B cell (primary cell): Measurements from ENCODE around the gene SLC25A51. TPM values are rescaled to one million over a fixed set of nuclear protein-coding genes. Genes with fewer than 3 reads are reported as not detected.

ENCODE experiments used
- ATAC-seq: fragments of 200-7000 bp; cut with Tn5 transposase; one replicate; pipeline ENCODE4 v1.10.0; 2021; ENCODE audit warnings: low read depth, mild to moderate bottlenecking, moderate number of reproducible peaks, moderate library complexity
- CTCF ChIA-PET: fragments of 350-600 bp; sonication (Branson Sonifier 250); formaldehyde crosslinking; loops from one replicate; lab custom pipeline; 2021; ENCODE audit warnings: antibody characterized with exemption, inconsistent platforms; lab: Charles Lee
- POLR2A ChIA-PET: fragments of 350-600 bp; sonication (Branson Sonifier 250); formaldehyde crosslinking; loops from one replicate; lab custom pipeline; 2021; ENCODE audit warnings: antibody characterized with exemption; lab: Charles Lee
- DNase-seq: peaks from one replicate; pipeline ENCODE4 v3.0.0; 2013
- H2AFZ ChIP-seq: 2 replicates; pipeline ENCODE4 v1.6.1; 2012; ENCODE audit warnings: mild to moderate bottlenecking, low read depth, low read length; ENCODE audit not compliant: insufficient read depth, poor library complexity, severe bottlenecking
- H3K27ac ChIP-seq, 2 donors: 1 replicate in 1 of 2; 2 replicates in 1 of 2; pipeline ENCODE4 v1.5.1; 2012 to 2013; ENCODE audit warnings: low read length in 2 of 2, mild to moderate bottlenecking in 2 of 2, moderate library complexity in 1 of 2
- H3K27me3 ChIP-seq, 4 experiments: fragments of 200-600 bp in 1 of 4; sonication (generic) in 1 of 4; replicated peaks in 1 of 4; 1 replicate in 2 of 4; 2 replicates in 2 of 4; pipeline versions ENCODE4 v1.6.1 to v1.7.0; 2013 to 2016; ENCODE audit warnings: low read length in 3 of 4, mild to moderate bottlenecking in 2 of 4, mixed read lengths in 1 of 4, moderate library complexity in 1 of 4; ENCODE audit not compliant: insufficient read depth in 4 of 4, control insufficient read depth in 3 of 4; ENCODE audit errors: control extremely low read depth in 1 of 4
- H3K36me3 ChIP-seq, 2 experiments: replicated peaks in 1 of 2; 1 replicate in 1 of 2; 2 replicates in 1 of 2; pipeline versions ENCODE4 v1.6.1 to v1.7.1; 2013; ENCODE audit warnings: low read length in 1 of 2; ENCODE audit not compliant: insufficient read depth in 2 of 2, control insufficient read depth in 1 of 2; ENCODE audit errors: control extremely low read depth in 1 of 2, extremely low read depth in 1 of 2
- H3K4me1 ChIP-seq, 2 donors: fragments of 200-600 bp in 1 of 2; sonication (generic) in 1 of 2; 1 replicate in 1 of 2; 2 replicates in 1 of 2; pipeline versions ENCODE4 v1.5.1 to v1.6.1; 2013 to 2017; ENCODE audit warnings: low read length in 2 of 2; ENCODE audit not compliant: control insufficient read depth in 2 of 2, insufficient read depth in 2 of 2
- H3K4me2 ChIP-seq: replicated peaks from 2 replicates; pipeline ENCODE3; 2012; ENCODE audit warnings: mild to moderate bottlenecking, low read depth, low read length; ENCODE audit not compliant: poor library complexity, severe bottlenecking
- H3K4me3 ChIP-seq, 5 experiments: fragments of 200-600 bp in 1 of 5; sonication (generic) in 1 of 5; 1 replicate in 3 of 5; 2 replicates in 2 of 5; pipeline versions ENCODE4 v1.5.1 to v1.7.0; 2011 to 2016; ENCODE audit warnings: low read length in 4 of 5, mild to moderate bottlenecking in 4 of 5, low read depth in 2 of 5, control low read depth in 1 of 5, moderate library complexity in 1 of 5; ENCODE audit not compliant: insufficient read depth in 1 of 5; ENCODE audit errors: control extremely low read depth in 1 of 5, extremely low read depth in 1 of 5
- H3K79me2 ChIP-seq: fragments of 200-600 bp; sonication (generic); one replicate; pipeline ENCODE4 v1.6.0; 2016; ENCODE audit warnings: low read length; ENCODE audit not compliant: control insufficient read depth, insufficient read depth
- H3K9ac ChIP-seq: fragments of 200-600 bp; sonication (generic); 2 replicates; pipeline ENCODE4 v1.6.1; 2017; ENCODE audit warnings: mild to moderate bottlenecking, low read length, moderate library complexity
- H3K9me3 ChIP-seq, 3 donors: one replicate each; pipeline versions ENCODE4 v1.6.1 to v1.7.1; 2013; ENCODE audit warnings: low read length in 2 of 3; ENCODE audit not compliant: control insufficient read depth in 2 of 3, insufficient read depth in 1 of 3; ENCODE audit errors: control extremely low read depth in 1 of 3
- H4K20me1 ChIP-seq: 2 replicates; pipeline ENCODE4 v1.6.0; 2012; ENCODE audit warnings: mild to moderate bottlenecking, low read length; ENCODE audit not compliant: insufficient read depth, control insufficient read depth, poor library complexity, severe bottlenecking
- H3K27ac Mint-ChIP-seq: one replicate; pipeline ENCODE4 v1.8.0; 2021; ENCODE audit warnings: mixed read lengths
- H3K27me3 Mint-ChIP-seq: one replicate; pipeline ENCODE4 v1.8.0; 2021; ENCODE audit warnings: mixed read lengths
- H3K4me1 Mint-ChIP-seq: one replicate; pipeline ENCODE4 v1.8.0; 2021; ENCODE audit warnings: mixed read lengths
- H3K4me3 Mint-ChIP-seq: one replicate; pipeline ENCODE4 v1.8.0; 2021; ENCODE audit warnings: mixed read lengths
- H3K9me3 Mint-ChIP-seq: one replicate; pipeline ENCODE4 v1.8.0; 2022; ENCODE audit warnings: mixed read lengths; ENCODE audit not compliant: insufficient read depth
- EZH2 ChIP-seq: IDR thresholded peaks from 2 replicates; pipeline ENCODE4 v1.6.1; 2012; ENCODE audit warnings: borderline replicate concordance, low read depth, mild to moderate bottlenecking, moderate library complexity, low read length; ENCODE audit not compliant: insufficient read depth, poor library complexity, severe bottlenecking
- WGBS: methylation state at CpG from one replicate; pipeline ENCODE4 v1.1.5; 2013; ENCODE audit warnings: missing lambda C conversion rate; ENCODE audit not compliant: insufficient coverage; 5-methylcytosine and 5-hydroxymethylcytosine counted together
- intact Hi-C: fragments of 100-400 bp; cut with micrococcal nuclease; formaldehyde crosslinking; loops from one replicate; pipeline ENCODE4 v1.10.0; 2022
- polyA plus RNA-seq: library from polyadenylated mRNA; depleted of rRNA; stranded (reverse); fragments of >200 nt; gene quantifications from 2 replicates; pipeline ENCODE4 v1.2.3, GENCODE V29; 2012
- total RNA-seq, 2 donors: library from RNA; stranded (reverse); fragments of 120-200 nt in 1 of 2; gene quantifications; 1 replicate in 1 of 2; 2 replicates in 1 of 2; pipeline versions ENCODE4 v1.2.3 to v1.2.4, GENCODE V29; 2013 to 2022
- TF ChIP-seq, protein P1 (sequence below): fragments of 200-600 bp; IDR thresholded peaks from one replicate; pipeline ENCODE4 v1.8.0; 2022; ENCODE audit warnings: antibody characterized with exemption, mild to moderate bottlenecking

Gene SLC25A51
- total and polyA plus RNA-seq, 2 donors (not counting 1 experiment from before 2014, with no cell fraction given): 12.9 to 27.8 TPM

DNA sequence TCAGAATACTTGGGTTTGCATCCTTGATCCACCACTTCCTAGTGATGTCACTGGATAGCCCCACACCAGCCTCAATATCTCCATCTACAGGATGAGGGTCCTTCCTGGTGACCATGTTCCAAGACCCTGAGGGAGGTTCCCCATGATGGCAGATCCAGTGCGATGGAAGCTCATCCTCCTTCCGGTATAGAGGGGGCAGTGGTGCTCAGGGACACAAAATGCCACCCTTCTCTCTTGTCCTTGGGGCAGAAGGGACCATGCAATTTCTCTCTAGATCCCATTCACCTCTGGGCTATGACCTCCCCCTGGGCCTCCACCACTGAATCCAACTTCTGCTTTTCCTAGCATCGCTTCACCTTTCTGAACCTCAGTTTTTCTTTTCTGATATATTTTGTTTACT, 5.4 kb upstream of the SLC25A51 start:
- Histone ChIP-seq H3K9me3 (peaks cover 0 to 5% (median 0%) of the 10 kb centered on the region in 3 donors), H4K20me1 (no peaks in the 10 kb centered on the region), H3K27me3 (no peaks in the 10 kb centered on the region), H3K4me2 (no peak overlapping the region), H2AFZ (no peak overlapping the region), H3K9ac (no peak overlapping the region), H3K79me2 (no peaks in the 10 kb centered on the region), H3K27ac (no peak overlapping the region), H3K4me1 (peaks cover 4 to 8% of the 10 kb centered on the region in 2 donors), H3K36me3 (no peaks in the 10 kb centered on the region), H3K4me3 (no peak overlapping the region)
- no peak for TF ChIP-seq EZH2
- TF ChIP-seq, protein P1, sequence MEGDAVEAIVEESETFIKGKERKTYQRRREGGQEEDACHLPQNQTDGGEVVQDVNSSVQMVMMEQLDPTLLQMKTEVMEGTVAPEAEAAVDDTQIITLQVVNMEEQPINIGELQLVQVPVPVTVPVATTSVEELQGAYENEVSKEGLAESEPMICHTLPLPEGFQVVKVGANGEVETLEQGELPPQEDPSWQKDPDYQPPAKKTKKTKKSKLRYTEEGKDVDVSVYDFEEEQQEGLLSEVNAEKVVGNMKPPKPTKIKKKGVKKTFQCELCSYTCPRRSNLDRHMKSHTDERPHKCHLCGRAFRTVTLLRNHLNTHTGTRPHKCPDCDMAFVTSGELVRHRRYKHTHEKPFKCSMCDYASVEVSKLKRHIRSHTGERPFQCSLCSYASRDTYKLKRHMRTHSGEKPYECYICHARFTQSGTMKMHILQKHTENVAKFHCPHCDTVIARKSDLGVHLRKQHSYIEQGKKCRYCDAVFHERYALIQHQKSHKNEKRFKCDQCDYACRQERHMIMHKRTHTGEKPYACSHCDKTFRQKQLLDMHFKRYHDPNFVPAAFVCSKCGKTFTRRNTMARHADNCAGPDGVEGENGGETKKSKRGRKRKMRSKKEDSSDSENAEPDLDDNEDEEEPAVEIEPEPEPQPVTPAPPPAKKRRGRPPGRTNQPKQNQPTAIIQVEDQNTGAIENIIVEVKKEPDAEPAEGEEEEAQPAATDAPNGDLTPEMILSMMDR: no peak
- 100% methylated on average over 2 of the region's 3 CpGs for WGBS
- ChIA-PET CTCF (no interaction called here), POLR2A (no interaction called here)
- DNase-seq (no peak), ATAC-seq (no peak)
- Mint-ChIP-seq H3K4me3 (no peak overlapping the region), H3K4me1 (peaks cover 5% of the 10 kb centered on the region), H3K9me3 (no peaks in the 10 kb centered on the region), H3K27me3 (no peaks in the 10 kb centered on the region), H3K27ac (no peak overlapping the region)
- intact Hi-C loops: no loop called here

DNA sequence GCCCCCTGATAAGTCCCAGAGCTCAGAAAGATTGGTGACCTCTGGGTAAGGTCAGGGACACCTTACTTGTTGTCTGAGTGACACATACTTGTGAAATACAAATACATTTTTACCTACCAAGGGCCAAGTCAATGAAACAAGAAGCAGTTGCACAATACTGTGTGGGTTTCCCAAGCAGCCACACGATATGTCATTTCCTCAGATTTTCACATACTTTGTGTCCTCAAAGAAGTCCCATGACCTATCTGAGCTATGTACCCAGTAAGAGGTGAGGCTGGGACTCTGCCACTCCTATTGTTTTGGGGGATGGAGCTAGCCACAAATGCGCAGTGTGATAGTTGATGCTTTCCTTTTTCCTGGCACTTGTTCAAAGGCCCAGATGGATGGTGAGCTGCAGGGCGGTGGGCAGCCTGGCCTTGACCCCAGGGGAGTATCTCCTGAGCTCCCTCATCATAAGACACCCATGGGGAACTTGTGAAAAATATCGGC, 4.8 kb upstream of the SLC25A51 start:
- ChIA-PET POLR2A (no interaction called here), CTCF (interaction anchor here (0.8 to 1.2 kb wide), 3 partner anchors 253 to 527 kb away, joined by 3 read pairs; no protein-coding TSS in a partner anchor)
- Histone ChIP-seq H3K4me2 (no peak overlapping the region), H3K9me3 (peaks cover 0 to 5% (median 0%) of the 10 kb centered on the region in 3 donors), H3K9ac (no peak overlapping the region), H4K20me1 (no peaks in the 10 kb centered on the region), H3K36me3 (no peaks in the 10 kb centered on the region), H2AFZ (no peak overlapping the region), H3K27ac (no peak overlapping the region), H3K79me2 (peaks cover 2% of the 10 kb centered on the region), H3K4me1 (peaks cover 4 to 9% of the 10 kb centered on the region in 2 donors), H3K27me3 (no peaks in the 10 kb centered on the region), H3K4me3 (no peak overlapping the region)
- Mint-ChIP-seq H3K27ac (no peak overlapping the region), H3K9me3 (no peaks in the 10 kb centered on the region), H3K4me3 (no peak overlapping the region), H3K27me3 (no peaks in the 10 kb centered on the region), H3K4me1 (peaks cover 7% of the 10 kb centered on the region)
- intact Hi-C loops: no loop called here
- DNase-seq (no peak), ATAC-seq (no peak)
- TF ChIP-seq, protein P1: no peak
- no peak for TF ChIP-seq EZH2
- WGBS: 100% methylated on average over 1 of the region's 4 CpGs
